Erythroblast (primary cell): ENCODE measurements around the gene CNGA3.

Source experiments
- GATA1 ChIP-seq: IDR thresholded peaks from 2 replicates; pipeline ENCODE4 v1.6.1; 2011; ENCODE audit warnings: low read depth, mild to moderate bottlenecking, control low read depth, low read length, moderate library complexity
- POLR2A ChIP-seq: IDR thresholded peaks from 2 replicates; pipeline ENCODE4 v1.6.1; 2011; ENCODE audit warnings: mild to moderate bottlenecking, low read length

DNA sequence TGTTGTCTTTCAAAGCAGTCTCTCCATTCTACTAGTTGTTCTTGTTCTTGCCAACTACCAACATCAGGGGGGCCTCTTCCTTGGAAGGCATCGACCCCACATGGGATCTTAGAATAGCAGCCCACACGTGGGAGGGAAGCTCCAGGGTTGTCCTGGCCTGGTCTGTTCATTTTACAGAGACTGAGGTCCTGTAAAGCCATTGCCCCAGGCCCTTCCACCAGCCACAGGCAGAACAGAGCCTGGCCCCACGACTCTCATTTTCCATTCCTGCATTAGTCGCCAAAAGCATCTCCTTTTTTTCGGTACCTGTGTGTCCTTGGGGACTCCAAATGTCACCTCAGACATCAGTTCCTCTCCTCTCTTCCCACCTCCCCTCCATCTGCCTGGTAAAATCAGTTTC is 28.0 kb downstream of the CNGA3 start:
- TF ChIP-seq POLR2A = no peak
- no peak for TF ChIP-seq GATA1
